CD4-positive, alpha-beta T cell (primary cell): ENCODE results near the gene A3GALT2. TPM values are rescaled to one million over a fixed set of nuclear protein-coding genes. Genes with fewer than 3 reads are reported as not detected.
A peak's percentile ranks its signal among the peaks of the same experiment; 100 is the strongest.

Experiments used
- ATAC-seq: fragments of 200-7000 bp; cut with Tn5 transposase; one replicate; pipeline ENCODE4 v1.10.0; 2022; ENCODE audit warnings: mild to moderate bottlenecking; ENCODE audit not compliant: poor library complexity
- CTCF ChIA-PET: fragments of 350-600 bp; sonication (Branson Sonifier 250); formaldehyde crosslinking; loops from one replicate; lab custom pipeline; 2021; ENCODE audit warnings: antibody characterized with exemption, inconsistent platforms; lab: Charles Lee
- POLR2A ChIA-PET: fragments of 350-600 bp; sonication (Branson Sonifier 250); formaldehyde crosslinking; loops from one replicate; lab custom pipeline; 2021; ENCODE audit warnings: antibody characterized with exemption, inconsistent platforms; lab: Charles Lee
- DNase-seq, 14 experiments: peaks; one replicate each; pipeline ENCODE4 v3.0.0-alpha.2; 2013 to 2020; ENCODE audit warnings: mixed read lengths in 2 of 14
- H3K27ac ChIP-seq, 2 donors: one replicate each; pipeline versions ENCODE4 v1.5.1 to v1.7.0; 2013; ENCODE audit warnings: low read length in 2 of 2, low read depth in 1 of 2, mild to moderate bottlenecking in 1 of 2
- H3K27me3 ChIP-seq, 2 experiments: 1 replicate in 1 of 2; 2 replicates in 1 of 2; pipeline versions ENCODE4 v1.6.1 to v1.7.0; 2013; ENCODE audit warnings: low read length in 2 of 2, control low read depth in 1 of 2, mild to moderate bottlenecking in 1 of 2, moderate library complexity in 1 of 2; ENCODE audit not compliant: insufficient read depth in 2 of 2, control insufficient read depth in 1 of 2
- H3K36me3 ChIP-seq: one replicate; pipeline ENCODE4 v1.6.1; 2013; ENCODE audit warnings: low read length, control low read depth; ENCODE audit not compliant: insufficient read depth
- H3K4me1 ChIP-seq: one replicate; pipeline ENCODE4 v1.6.1; 2013; ENCODE audit warnings: low read length, control low read depth; ENCODE audit not compliant: insufficient read depth
- H3K4me3 ChIP-seq: one replicate; pipeline ENCODE4 v1.5.1; 2013; ENCODE audit warnings: mild to moderate bottlenecking, low read length, moderate library complexity
- H3K9me3 ChIP-seq, 2 experiments: 1 replicate in 1 of 2; 2 replicates in 1 of 2; pipeline versions ENCODE4 v1.6.1 to v1.7.0; 2013; ENCODE audit warnings: low read length in 2 of 2, mild to moderate bottlenecking in 2 of 2, control low read depth in 1 of 2, moderate library complexity in 1 of 2; ENCODE audit not compliant: control insufficient read depth in 1 of 2, insufficient read depth in 1 of 2
- H3K27ac Mint-ChIP-seq: one replicate; pipeline ENCODE4 v1.8.0; 2020; ENCODE audit warnings: mixed read lengths
- H3K27me3 Mint-ChIP-seq: one replicate; pipeline ENCODE4 v1.8.0; 2021; ENCODE audit warnings: mixed read lengths
- H3K36me3 Mint-ChIP-seq: one replicate; pipeline ENCODE4 v1.8.0; 2021; ENCODE audit warnings: low read depth, mixed read lengths
- H3K4me1 Mint-ChIP-seq: one replicate; pipeline ENCODE4 v1.8.0; 2021; ENCODE audit warnings: low read depth, mixed read lengths
- H3K4me3 Mint-ChIP-seq: one replicate; pipeline ENCODE4 v1.8.0; 2020; ENCODE audit warnings: mild to moderate bottlenecking, mixed read lengths
- H3K9me3 Mint-ChIP-seq: one replicate; pipeline ENCODE4 v1.8.0; 2020; ENCODE audit warnings: mixed read lengths
- intact Hi-C, 2 experiments: fragments of 100-400 bp; cut with DNase I in 1 of 2; cut with micrococcal nuclease in 1 of 2; formaldehyde crosslinking; loops; one replicate each; pipeline versions ENCODE4 v1.15.1 to v1.9.0; 2023 to 2025; cut with DNase I, micrococcal nuclease
- total RNA-seq, 174 experiments: library from RNA in 2 of 174; stranded (reverse) in 2 of 174; gene quantifications; one replicate each; pipeline ENCODE4 v1.2.3 and lab custom pipeline; 2021 to 2026
- TF ChIP-seq, protein P1 (sequence below): fragments of 200-600 bp; IDR thresholded peaks from one replicate; pipeline ENCODE4 v1.8.0; 2022; ENCODE audit warnings: antibody characterized with exemption, mild to moderate bottlenecking

A3GALT2 gene
- total RNA-seq, 2 experiments from 2014 or later: not detected

DNA sequence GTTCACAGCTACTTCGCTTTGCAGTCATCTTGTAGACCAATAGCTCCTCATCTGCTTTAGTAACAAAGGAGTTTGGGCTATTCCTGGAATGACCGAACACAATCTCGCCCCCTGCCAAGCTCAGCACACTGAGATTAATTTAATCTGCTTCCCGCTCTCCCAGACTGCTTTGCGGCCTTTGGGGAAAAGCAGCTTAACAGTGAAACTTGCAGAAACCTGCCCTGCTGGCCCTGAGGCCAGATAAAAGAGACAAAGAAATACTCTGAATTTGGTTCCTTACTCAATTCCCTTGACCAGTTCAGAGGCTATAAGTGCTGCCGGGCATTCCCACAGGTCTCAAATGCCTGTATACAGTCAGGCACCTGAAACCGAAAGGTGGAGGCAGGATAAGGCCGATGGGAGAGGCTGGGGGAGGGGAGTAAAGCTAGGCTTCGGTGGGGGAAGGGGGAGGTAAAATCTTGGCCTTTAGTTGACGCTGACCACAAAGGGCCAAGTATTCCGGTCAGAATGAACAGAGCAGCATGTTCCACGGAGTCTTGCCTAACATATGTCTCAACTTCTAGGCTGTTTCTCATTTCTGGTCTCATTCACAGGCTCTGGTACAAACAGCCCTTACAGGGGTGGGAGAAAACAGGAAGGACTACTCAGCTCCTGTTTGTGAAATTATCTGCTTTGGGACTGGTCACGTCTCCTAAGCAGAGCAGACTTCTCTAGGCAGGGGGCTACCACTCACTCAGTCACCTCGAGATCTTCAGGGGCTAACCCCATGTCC, 17.7 kb upstream of the A3GALT2 start:
- TF ChIP-seq, protein P1, sequence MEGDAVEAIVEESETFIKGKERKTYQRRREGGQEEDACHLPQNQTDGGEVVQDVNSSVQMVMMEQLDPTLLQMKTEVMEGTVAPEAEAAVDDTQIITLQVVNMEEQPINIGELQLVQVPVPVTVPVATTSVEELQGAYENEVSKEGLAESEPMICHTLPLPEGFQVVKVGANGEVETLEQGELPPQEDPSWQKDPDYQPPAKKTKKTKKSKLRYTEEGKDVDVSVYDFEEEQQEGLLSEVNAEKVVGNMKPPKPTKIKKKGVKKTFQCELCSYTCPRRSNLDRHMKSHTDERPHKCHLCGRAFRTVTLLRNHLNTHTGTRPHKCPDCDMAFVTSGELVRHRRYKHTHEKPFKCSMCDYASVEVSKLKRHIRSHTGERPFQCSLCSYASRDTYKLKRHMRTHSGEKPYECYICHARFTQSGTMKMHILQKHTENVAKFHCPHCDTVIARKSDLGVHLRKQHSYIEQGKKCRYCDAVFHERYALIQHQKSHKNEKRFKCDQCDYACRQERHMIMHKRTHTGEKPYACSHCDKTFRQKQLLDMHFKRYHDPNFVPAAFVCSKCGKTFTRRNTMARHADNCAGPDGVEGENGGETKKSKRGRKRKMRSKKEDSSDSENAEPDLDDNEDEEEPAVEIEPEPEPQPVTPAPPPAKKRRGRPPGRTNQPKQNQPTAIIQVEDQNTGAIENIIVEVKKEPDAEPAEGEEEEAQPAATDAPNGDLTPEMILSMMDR: no peak
- Histone ChIP-seq H3K4me3 (no peak overlapping the region), H3K4me1 (peaks cover 19% of the 10 kb centered on the region), H3K27ac (no peak overlapping the region), H3K27me3 (no peaks in the 10 kb centered on the region), H3K9me3 (no peaks in the 10 kb centered on the region), H3K36me3 (peaks cover 16% of the 10 kb centered on the region)
- DNase-seq (peak in 3 of 14 experiments; percentile 10 to 54 (median 43)), ATAC-seq (no peak)
- ChIA-PET CTCF (no interaction called here), POLR2A (interaction anchor here (1.0 kb wide), 1 partner anchor 10 kb away, joined by 3 read pairs; no protein-coding TSS in a partner anchor)
- Mint-ChIP-seq H3K4me3 (no peak overlapping the region), H3K27ac (no peak overlapping the region), H3K4me1 (peaks cover 56% of the 10 kb centered on the region), H3K27me3 (no peaks in the 10 kb centered on the region), H3K36me3 (peaks cover 34% of the 10 kb centered on the region), H3K9me3 (no peaks in the 10 kb centered on the region)
- intact Hi-C loops: no loop called here

GRCh38 chr1:33338048-33338439, 17.1 kb upstream of the A3GALT2 start:
- no peak for DNase-seq
- no peak overlapping the region for H3K4me3 Mint-ChIP-seq
- H3K9me3 Mint-ChIP-seq: no peaks in the 10 kb centered on the region
- ChIA-PET CTCF (no interaction called here), POLR2A (no interaction called here)
- ATAC-seq: no peak
- H3K36me3 Mint-ChIP-seq: peaks cover 35% of the 10 kb centered on the region
- H3K27ac ChIP-seq: no peak overlapping the region
- H3K4me1 Mint-ChIP-seq: peaks cover 54% of the 10 kb centered on the region
- no peaks in the 10 kb centered on the region for H3K27me3 Mint-ChIP-seq
- H3K36me3 ChIP-seq: peaks cover 21% of the 10 kb centered on the region
- intact Hi-C loops: no loop called here
- peaks cover 19% of the 10 kb centered on the region for H3K4me1 ChIP-seq
- no peaks in the 10 kb centered on the region for H3K27me3 ChIP-seq
- no peaks in the 10 kb centered on the region for H3K9me3 ChIP-seq
- H3K27ac Mint-ChIP-seq: no peak overlapping the region
- TF ChIP-seq, protein P1: no peak
- H3K4me3 ChIP-seq: no peak overlapping the region

- no peaks in the 10 kb centered on the region for H3K27me3 Mint-ChIP-seq
- ATAC-seq (no peak), DNase-seq (no peak)
- ChIA-PET CTCF (no interaction called here), POLR2A (interaction anchor here (1.8 kb wide), 1 partner anchor 12 kb away, joined by 10 read pairs; no protein-coding TSS in a partner anchor)
- peaks cover 54% of the 10 kb centered on the region for H3K4me1 Mint-ChIP-seq
- Histone ChIP-seq H3K4me3 (no peak overlapping the region), H3K27me3 (no peaks in the 10 kb centered on the region), H3K9me3 (no peaks in the 10 kb centered on the region), H3K27ac (no peak overlapping the region), H3K36me3 (peaks cover 22% of the 10 kb centered on the region), H3K4me1 (peaks cover 16% of the 10 kb centered on the region)
- no peaks in the 10 kb centered on the region for H3K9me3 Mint-ChIP-seq
- H3K4me3 Mint-ChIP-seq: no peak overlapping the region
- no peak overlapping the region for H3K27ac Mint-ChIP-seq
- intact Hi-C loops: no loop called here
- TF ChIP-seq, protein P1: no peak
- H3K36me3 Mint-ChIP-seq: peaks cover 35% of the 10 kb centered on the region
Measured at GRCh38 chr1:33337441-33337840, 16.5 kb upstream of the A3GALT2 start.
